ENCODE data around the gene PLAAT2. TPM values are rescaled to one million over a fixed set of nuclear protein-coding genes. Genes with fewer than 3 reads are reported as not detected.

Gene PLAAT2
- total RNA-seq, 1 experiment from 2014 or later: 7.3 TPM

DNA sequence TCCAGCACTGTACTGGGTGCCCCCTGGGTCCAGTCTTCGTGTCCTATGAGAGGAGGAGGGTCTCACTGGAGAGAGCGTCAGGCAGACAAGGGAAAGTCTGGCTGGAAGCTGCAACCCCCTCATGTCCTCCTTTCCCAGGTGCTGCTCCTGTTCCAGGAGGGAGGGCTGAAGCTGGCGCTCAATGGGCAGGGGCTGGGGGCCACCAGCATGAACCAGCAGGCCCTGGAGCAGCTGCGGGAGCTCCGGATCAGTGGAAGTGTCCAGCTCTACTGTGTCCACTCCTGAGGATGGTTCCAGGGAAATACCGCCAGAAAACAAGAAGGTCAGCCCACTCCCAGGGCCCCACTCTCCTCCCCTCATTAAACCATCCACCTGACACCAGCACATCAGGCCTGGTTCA lies 47.1 kb downstream of the PLAAT2 start:
- no peak for DNase-seq
- no peak overlapping the region for H3K27ac Mint-ChIP-seq (ENCODE audit: unreplicated experiment)
- CTCF ChIA-PET: no interaction called here
- H3K9me3 Mint-ChIP-seq (ENCODE audit: low read depth, unreplicated experiment): peaks cover 6% of the 10 kb centered on the region
- TF ChIP-seq, protein P1, sequence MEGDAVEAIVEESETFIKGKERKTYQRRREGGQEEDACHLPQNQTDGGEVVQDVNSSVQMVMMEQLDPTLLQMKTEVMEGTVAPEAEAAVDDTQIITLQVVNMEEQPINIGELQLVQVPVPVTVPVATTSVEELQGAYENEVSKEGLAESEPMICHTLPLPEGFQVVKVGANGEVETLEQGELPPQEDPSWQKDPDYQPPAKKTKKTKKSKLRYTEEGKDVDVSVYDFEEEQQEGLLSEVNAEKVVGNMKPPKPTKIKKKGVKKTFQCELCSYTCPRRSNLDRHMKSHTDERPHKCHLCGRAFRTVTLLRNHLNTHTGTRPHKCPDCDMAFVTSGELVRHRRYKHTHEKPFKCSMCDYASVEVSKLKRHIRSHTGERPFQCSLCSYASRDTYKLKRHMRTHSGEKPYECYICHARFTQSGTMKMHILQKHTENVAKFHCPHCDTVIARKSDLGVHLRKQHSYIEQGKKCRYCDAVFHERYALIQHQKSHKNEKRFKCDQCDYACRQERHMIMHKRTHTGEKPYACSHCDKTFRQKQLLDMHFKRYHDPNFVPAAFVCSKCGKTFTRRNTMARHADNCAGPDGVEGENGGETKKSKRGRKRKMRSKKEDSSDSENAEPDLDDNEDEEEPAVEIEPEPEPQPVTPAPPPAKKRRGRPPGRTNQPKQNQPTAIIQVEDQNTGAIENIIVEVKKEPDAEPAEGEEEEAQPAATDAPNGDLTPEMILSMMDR (IDR thresholded peaks at IDR 0.05; ENCODE audit: unreplicated experiment): no peak
- no peaks in the 10 kb centered on the region for H3K27me3 Mint-ChIP-seq (ENCODE audit: unreplicated experiment)
- BruUV-seq (replicated peaks): no TSS peak
- H3K4me1 Mint-ChIP-seq (ENCODE audit: low read depth, unreplicated experiment): peaks cover 10% of the 10 kb centered on the region
- intact Hi-C loops (cut with micrococcal nuclease; ENCODE audit: unreplicated experiment): no loop called here
- H3K4me3 Mint-ChIP-seq (ENCODE audit: low read depth, unreplicated experiment): no peak overlapping the region
- H3K36me3 Mint-ChIP-seq (ENCODE audit: insufficient read depth, unreplicated experiment): no peaks in the 10 kb centered on the region

- Mint-ChIP-seq H3K9me3 (ENCODE audit: low read depth, unreplicated experiment) (no peaks in the 10 kb centered on the region), H3K36me3 (ENCODE audit: insufficient read depth, unreplicated experiment) (no peaks in the 10 kb centered on the region), H3K4me3 (ENCODE audit: low read depth, unreplicated experiment) (no peak overlapping the region), H3K27ac (ENCODE audit: unreplicated experiment) (no peak overlapping the region), H3K27me3 (ENCODE audit: unreplicated experiment) (no peaks in the 10 kb centered on the region), H3K4me1 (ENCODE audit: low read depth, unreplicated experiment) (peaks cover 19% of the 10 kb centered on the region)
- no TSS peak for BruUV-seq (replicated peaks)
- intact Hi-C loops (cut with micrococcal nuclease; ENCODE audit: unreplicated experiment): no loop called here
- no peak for DNase-seq
- TF ChIP-seq, protein P1 (IDR thresholded peaks at IDR 0.05; ENCODE audit: unreplicated experiment): no peak
- CTCF ChIA-PET: no interaction called here
Observed at GRCh38 chr11:63512816-63513215, 50.4 kb downstream of the PLAAT2 start.

DNA sequence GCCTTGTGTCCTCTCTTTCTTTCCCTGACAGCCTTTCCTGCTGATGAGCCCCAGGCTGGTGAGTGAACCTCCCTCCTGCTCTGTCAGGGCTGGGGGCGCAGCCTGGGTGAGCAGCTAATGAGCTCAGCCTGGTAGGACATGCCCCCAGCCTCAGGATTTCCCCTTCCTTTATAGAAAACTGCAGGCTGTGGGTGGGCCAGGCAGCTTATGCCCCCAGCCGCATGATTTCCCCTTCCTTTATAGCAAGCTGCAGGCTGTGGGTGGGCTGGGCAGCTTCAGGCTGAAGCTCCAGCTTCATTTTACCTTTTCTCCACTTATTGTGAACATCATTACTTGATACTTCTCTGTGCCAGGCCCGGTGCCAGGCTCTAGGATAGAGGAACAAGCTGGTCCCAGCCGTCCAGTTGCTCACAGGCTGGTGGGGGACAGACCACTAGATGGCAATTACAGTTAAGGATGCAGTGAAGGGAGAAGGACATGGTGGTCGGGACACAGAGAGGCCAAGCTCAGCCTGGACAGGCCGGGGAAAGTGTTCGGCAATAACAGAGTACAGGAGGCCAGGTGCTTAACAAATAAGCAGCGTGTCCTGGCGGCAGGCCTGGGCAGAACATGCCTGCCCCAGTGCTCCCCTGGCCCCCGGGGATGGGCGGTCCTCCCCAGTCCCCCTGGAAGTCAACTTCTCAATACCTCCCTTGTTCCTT lies 52.0 kb downstream of the PLAAT2 start:
- Mint-ChIP-seq H3K27ac (ENCODE audit: unreplicated experiment) (no peak overlapping the region), H3K4me1 (ENCODE audit: low read depth, unreplicated experiment) (peaks cover 19% of the 10 kb centered on the region)
- CTCF ChIA-PET: interaction anchor here (0.5 kb wide), 1 partner anchor 680 kb away, joined by 3 read pairs; the partner anchor contains the start of gene STX5

DNA sequence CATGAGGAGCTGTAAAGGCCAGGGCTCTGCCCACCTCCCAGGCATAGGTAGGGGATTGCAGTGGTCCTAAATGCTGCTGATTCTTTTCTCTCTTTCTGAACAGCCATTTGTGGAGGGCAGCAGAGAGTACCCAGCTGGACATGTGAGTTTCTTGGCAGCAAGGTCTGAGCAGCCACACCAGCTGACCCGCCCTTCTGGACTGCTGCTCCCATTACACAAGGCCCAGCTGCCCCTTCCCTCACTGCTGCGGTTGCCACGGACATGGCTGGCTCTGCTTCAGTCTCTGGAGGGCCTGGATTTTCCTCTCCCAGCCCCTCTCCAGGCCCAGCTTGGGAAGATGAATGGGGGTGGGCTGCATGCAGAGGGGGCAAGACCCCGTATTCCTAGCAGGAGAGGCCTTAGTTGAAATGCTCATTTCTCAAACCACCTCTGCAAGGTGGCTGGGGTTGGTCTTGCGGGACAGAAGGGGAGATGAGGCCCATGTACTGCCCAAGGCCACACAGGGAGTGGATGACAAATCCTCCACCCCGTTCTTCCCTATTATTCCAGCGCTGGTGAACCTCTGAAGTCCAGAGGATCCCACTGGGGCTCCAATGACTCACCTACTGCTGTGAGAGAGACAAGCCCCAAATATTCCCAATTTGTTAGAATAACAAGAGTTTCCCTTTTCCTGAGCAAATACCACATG lies 52.7 kb downstream of the PLAAT2 start:
- TF ChIP-seq, protein P1 (IDR thresholded peaks at IDR 0.05; ENCODE audit: unreplicated experiment): no peak
- no peak for DNase-seq
- Mint-ChIP-seq H3K36me3 (ENCODE audit: insufficient read depth, unreplicated experiment) (no peaks in the 10 kb centered on the region), H3K27ac (ENCODE audit: unreplicated experiment) (no peak overlapping the region), H3K4me3 (ENCODE audit: low read depth, unreplicated experiment) (no peak overlapping the region), H3K4me1 (ENCODE audit: low read depth, unreplicated experiment) (peaks cover 19% of the 10 kb centered on the region), H3K9me3 (ENCODE audit: low read depth, unreplicated experiment) (no peaks in the 10 kb centered on the region), H3K27me3 (ENCODE audit: unreplicated experiment) (no peaks in the 10 kb centered on the region)
- BruUV-seq (replicated peaks): no TSS peak
- CTCF ChIA-PET: interaction anchor here (0.5 to 0.6 kb wide), 2 partner anchors 147 to 679 kb away, joined by 3 to 4 read pairs; partner anchors contain the start of gene STX5
- intact Hi-C loops (cut with micrococcal nuclease; ENCODE audit: unreplicated experiment): no loop called here

More for the DNA sequence above, 52.0 kb downstream of the PLAAT2 start:
- no TSS peak for BruUV-seq (replicated peaks)
- intact Hi-C loops (cut with micrococcal nuclease; ENCODE audit: unreplicated experiment): no loop called here
- no peaks in the 10 kb centered on the region for H3K27me3 Mint-ChIP-seq (ENCODE audit: unreplicated experiment)
- H3K36me3 Mint-ChIP-seq (ENCODE audit: insufficient read depth, unreplicated experiment): no peaks in the 10 kb centered on the region
- H3K9me3 Mint-ChIP-seq (ENCODE audit: low read depth, unreplicated experiment): no peaks in the 10 kb centered on the region
- no peak overlapping the region for H3K4me3 Mint-ChIP-seq (ENCODE audit: low read depth, unreplicated experiment)
- TF ChIP-seq, protein P1 (IDR thresholded peaks at IDR 0.05; ENCODE audit: unreplicated experiment): no peak
- no peak for DNase-seq
